Measurements from ENCODE around the gene GLRX.
"Not testable (repeated sequence)": the region's sequence is repeated elsewhere in the genome, so short reads cannot be mapped to it uniquely, and the experiment has no call there.

GLRX gene

GRCh38 chr5:95840956-95841705 is 18.6 kb upstream of the GLRX start:
- no peak overlapping the region for H3K9ac ChIP-seq (ENCODE audit: low read depth in 1 of 2, low read length in 2 of 2)
- no peaks in the 10 kb centered on the region for H3K36me3 ChIP-seq (ENCODE audit: control insufficient read depth in 1 of 2, insufficient read depth in 2 of 2, low read length in 2 of 2)
- H3K27me3 ChIP-seq (ENCODE audit: control insufficient read depth in 1 of 2, insufficient read depth in 2 of 2, low read length in 2 of 2), result no peaks in the 10 kb centered on the region
- H3K27ac ChIP-seq (ENCODE audit: low read depth, low read length), result no peak overlapping the region
- no peak overlapping the region for H3K4me3 ChIP-seq (ENCODE audit: low read depth in 1 of 2, low read length in 2 of 2)
- peaks cover 15 to 17% of the 10 kb centered on the region in 2 donors for H3K4me1 ChIP-seq (ENCODE audit: control insufficient read depth in 1 of 2, insufficient read depth in 2 of 2, low read length in 2 of 2)
- no peaks in the 10 kb centered on the region for H3K9me3 ChIP-seq (ENCODE audit: control insufficient read depth in 1 of 2, low read length in 2 of 2)

GRCh38 chr5:95839658-95840057 is 17.1 kb upstream of the GLRX start:
- Histone ChIP-seq H3K27ac (ENCODE audit: low read depth, low read length) (peak overlapping the region; percentile 1), H3K4me1 (ENCODE audit: control insufficient read depth in 1 of 2, insufficient read depth in 2 of 2, low read length in 2 of 2) (peaks cover 26 to 27% of the 10 kb centered on the region in 2 donors), H3K9ac (ENCODE audit: low read depth in 1 of 2, low read length in 2 of 2) (no peak overlapping the region), H3K27me3 (ENCODE audit: control insufficient read depth in 1 of 2, insufficient read depth in 2 of 2, low read length in 2 of 2) (no peaks in the 10 kb centered on the region), H3K4me3 (ENCODE audit: low read depth in 1 of 2, low read length in 2 of 2) (no peak overlapping the region), H3K36me3 (ENCODE audit: control insufficient read depth in 1 of 2, insufficient read depth in 2 of 2, low read length in 2 of 2) (no peaks in the 10 kb centered on the region), H3K9me3 (ENCODE audit: control insufficient read depth in 1 of 2, low read length in 2 of 2) (no peaks in the 10 kb centered on the region)

- Histone ChIP-seq H3K9me3 (ENCODE audit: control insufficient read depth in 1 of 2, low read length in 2 of 2) (no peaks in the 10 kb centered on the region), H3K27ac (ENCODE audit: low read depth, low read length) (no peak overlapping the region), H3K4me1 (ENCODE audit: control insufficient read depth in 1 of 2, insufficient read depth in 2 of 2, low read length in 2 of 2) (peaks cover 20 to 31% of the 10 kb centered on the region in 2 donors), H3K36me3 (ENCODE audit: control insufficient read depth in 1 of 2, insufficient read depth in 2 of 2, low read length in 2 of 2) (no peaks in the 10 kb centered on the region), H3K4me3 (ENCODE audit: low read depth in 1 of 2, low read length in 2 of 2) (no peak overlapping the region), H3K9ac (ENCODE audit: low read depth in 1 of 2, low read length in 2 of 2) (no peak overlapping the region), H3K27me3 (ENCODE audit: control insufficient read depth in 1 of 2, insufficient read depth in 2 of 2, low read length in 2 of 2) (no peaks in the 10 kb centered on the region)
Observed at GRCh38 chr5:95838556-95838955, 16.0 kb upstream of the GLRX start.

DNA sequence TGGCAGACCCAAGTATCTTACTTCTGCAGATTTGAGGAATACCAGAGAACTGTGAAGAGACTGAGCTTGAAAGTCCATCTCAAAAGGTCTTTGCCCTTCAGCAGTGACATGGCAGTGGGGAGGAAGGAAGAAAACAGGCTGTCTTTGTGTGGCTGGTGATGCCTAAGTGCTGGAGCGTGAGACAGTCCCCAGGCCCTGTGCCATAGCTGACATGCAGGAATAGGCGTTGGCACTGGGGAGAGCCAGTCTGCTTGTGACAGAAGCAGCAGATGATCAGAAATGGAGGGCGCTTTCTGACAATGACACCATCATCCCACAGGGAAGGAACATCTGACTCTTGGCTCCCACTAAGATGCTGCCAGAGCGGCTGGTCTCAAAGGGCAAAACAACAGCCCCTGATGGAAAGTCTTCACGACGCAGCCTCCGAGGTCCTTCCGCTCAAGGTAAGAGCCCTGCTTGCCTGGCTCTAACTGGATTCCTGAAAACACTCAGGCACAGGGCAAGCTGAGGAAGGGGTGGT is 15.5 kb upstream of the GLRX start:
- Histone ChIP-seq H3K27ac (ENCODE audit: low read depth, low read length) (no peak overlapping the region), H3K9ac (ENCODE audit: low read depth in 1 of 2, low read length in 2 of 2) (no peak overlapping the region)

DNA sequence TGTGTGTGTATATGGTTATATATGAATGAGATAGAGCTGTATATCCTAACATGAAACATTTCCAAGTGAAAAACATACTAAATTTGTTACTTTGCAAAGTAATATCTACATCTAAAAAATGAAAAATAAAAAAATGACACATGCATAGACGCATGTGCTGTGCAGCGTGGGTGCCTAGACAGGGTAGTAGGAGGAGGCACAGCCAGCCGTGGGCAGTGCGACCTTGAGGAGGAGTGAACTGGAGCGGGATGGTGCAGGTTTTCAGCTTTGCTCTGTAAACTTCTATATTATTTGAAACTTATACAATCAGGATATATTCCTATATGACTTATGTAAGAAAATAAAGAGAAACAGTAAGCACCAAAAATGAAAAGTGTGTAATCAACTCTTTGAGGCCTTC is 15.0 kb upstream of the GLRX start:
- Histone ChIP-seq H3K4me1 (ENCODE audit: control insufficient read depth in 1 of 2, insufficient read depth in 2 of 2, low read length in 2 of 2) (peaks cover 16 to 23% of the 10 kb centered on the region in 2 donors), H3K9me3 (ENCODE audit: control insufficient read depth in 1 of 2, low read length in 2 of 2) (no peaks in the 10 kb centered on the region), H3K4me3 (ENCODE audit: low read depth in 1 of 2, low read length in 2 of 2) (no peak overlapping the region), H3K36me3 (ENCODE audit: control insufficient read depth in 1 of 2, insufficient read depth in 2 of 2, low read length in 2 of 2) (no peaks in the 10 kb centered on the region), H3K27me3 (ENCODE audit: control insufficient read depth in 1 of 2, insufficient read depth in 2 of 2, low read length in 2 of 2) (no peaks in the 10 kb centered on the region), H3K9ac (ENCODE audit: low read depth in 1 of 2, low read length in 2 of 2) (no peak overlapping the region), H3K27ac (ENCODE audit: low read depth, low read length) (no peak overlapping the region)

More for the DNA sequence above, 15.5 kb upstream of the GLRX start:
- H3K4me1 ChIP-seq (ENCODE audit: control insufficient read depth in 1 of 2, insufficient read depth in 2 of 2, low read length in 2 of 2), result peaks cover 16 to 26% of the 10 kb centered on the region in 2 donors
- no peaks in the 10 kb centered on the region for H3K36me3 ChIP-seq (ENCODE audit: control insufficient read depth in 1 of 2, insufficient read depth in 2 of 2, low read length in 2 of 2)
- no peaks in the 10 kb centered on the region for H3K9me3 ChIP-seq (ENCODE audit: control insufficient read depth in 1 of 2, low read length in 2 of 2)
- H3K4me3 ChIP-seq (ENCODE audit: low read depth in 1 of 2, low read length in 2 of 2), result no peak overlapping the region
- H3K27me3 ChIP-seq (ENCODE audit: control insufficient read depth in 1 of 2, insufficient read depth in 2 of 2, low read length in 2 of 2), result no peaks in the 10 kb centered on the region

DNA sequence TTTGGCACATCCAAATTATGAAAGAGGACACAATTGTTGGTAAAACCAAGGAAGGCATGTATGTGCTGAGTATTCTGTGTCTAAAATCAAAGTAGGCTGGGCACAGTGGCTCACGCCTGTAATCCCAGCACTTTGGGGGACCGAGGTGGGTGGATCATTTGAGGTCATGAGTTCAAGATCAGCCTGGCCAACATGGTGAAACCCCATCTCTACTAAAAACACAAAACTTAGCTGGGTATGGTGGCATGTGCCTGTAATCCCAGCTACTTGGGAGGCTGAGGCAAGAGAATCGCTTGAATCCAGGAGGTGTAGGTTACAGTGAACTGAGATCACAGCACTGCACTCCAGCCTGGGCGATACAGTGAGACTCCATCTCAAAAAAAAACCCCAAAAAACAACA is 14.4 kb upstream of the GLRX start:
- H3K9me3 ChIP-seq (ENCODE audit: control insufficient read depth in 1 of 2, low read length in 2 of 2); H3K27ac ChIP-seq (ENCODE audit: low read depth, low read length); H3K36me3 ChIP-seq (ENCODE audit: control insufficient read depth in 1 of 2, insufficient read depth in 2 of 2, low read length in 2 of 2); H3K9ac ChIP-seq (ENCODE audit: low read depth in 1 of 2, low read length in 2 of 2); H3K27me3 ChIP-seq (ENCODE audit: control insufficient read depth in 1 of 2, insufficient read depth in 2 of 2, low read length in 2 of 2); H3K4me3 ChIP-seq (ENCODE audit: low read depth in 1 of 2, low read length in 2 of 2): not testable (repeated sequence)
- peaks cover 16 to 23% of the 10 kb centered on the region in 2 donors for H3K4me1 ChIP-seq (ENCODE audit: control insufficient read depth in 1 of 2, insufficient read depth in 2 of 2, low read length in 2 of 2)

DNA sequence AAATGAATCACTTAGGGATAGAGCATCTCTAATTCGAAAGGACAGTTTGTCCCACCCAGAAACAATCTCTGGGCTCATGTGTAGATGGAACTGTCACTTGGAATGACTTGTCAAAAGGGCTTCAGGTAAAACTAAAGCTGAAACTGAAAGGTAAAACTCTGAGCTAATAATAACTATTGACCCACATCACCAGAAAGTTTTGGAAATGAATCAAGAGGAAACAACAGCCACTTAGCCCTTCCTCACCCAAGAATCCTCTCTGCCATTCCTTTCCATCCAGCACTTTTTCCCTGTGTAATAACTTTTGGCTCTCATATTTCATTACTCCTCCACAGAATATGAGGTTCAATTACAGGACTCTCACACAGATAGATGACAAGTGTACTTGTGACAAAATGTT is 14.0 kb upstream of the GLRX start:
- Histone ChIP-seq H3K9ac (ENCODE audit: low read depth in 1 of 2, low read length in 2 of 2) (no peak overlapping the region), H3K27me3 (ENCODE audit: control insufficient read depth in 1 of 2, insufficient read depth in 2 of 2, low read length in 2 of 2) (no peaks in the 10 kb centered on the region), H3K4me3 (ENCODE audit: low read depth in 1 of 2, low read length in 2 of 2) (peak overlapping the region in 1 of 2 donors; percentile 25), H3K4me1 (ENCODE audit: control insufficient read depth in 1 of 2, insufficient read depth in 2 of 2, low read length in 2 of 2) (peaks cover 16 to 23% of the 10 kb centered on the region in 2 donors), H3K27ac (ENCODE audit: low read depth, low read length) (no peak overlapping the region), H3K36me3 (ENCODE audit: control insufficient read depth in 1 of 2, insufficient read depth in 2 of 2, low read length in 2 of 2) (no peaks in the 10 kb centered on the region), H3K9me3 (ENCODE audit: control insufficient read depth in 1 of 2, low read length in 2 of 2) (no peaks in the 10 kb centered on the region)

- H3K27me3 ChIP-seq (ENCODE audit: control insufficient read depth in 1 of 2, insufficient read depth in 2 of 2, low read length in 2 of 2), result no peaks in the 10 kb centered on the region
- peak overlapping the region; percentile 50 to 83 for H3K9ac ChIP-seq (ENCODE audit: low read depth in 1 of 2, low read length in 2 of 2)
- H3K4me1 ChIP-seq (ENCODE audit: control insufficient read depth in 1 of 2, insufficient read depth in 2 of 2, low read length in 2 of 2), result peaks cover 16 to 23% of the 10 kb centered on the region in 2 donors
- peak overlapping the region; percentile 15 for H3K27ac ChIP-seq (ENCODE audit: low read depth, low read length)
- no peaks in the 10 kb centered on the region for H3K9me3 ChIP-seq (ENCODE audit: control insufficient read depth in 1 of 2, low read length in 2 of 2)
- no peaks in the 10 kb centered on the region for H3K36me3 ChIP-seq (ENCODE audit: control insufficient read depth in 1 of 2, insufficient read depth in 2 of 2, low read length in 2 of 2)
- H3K4me3 ChIP-seq (ENCODE audit: low read depth in 1 of 2, low read length in 2 of 2), result peak overlapping the region; percentile 72 to 74
Observed at GRCh38 chr5:95835682-95836385, 13.3 kb upstream of the GLRX start.

- no peak overlapping the region for H3K27ac ChIP-seq (ENCODE audit: low read depth, low read length)
- no peak overlapping the region for H3K9ac ChIP-seq (ENCODE audit: low read depth in 1 of 2, low read length in 2 of 2)
- no peaks in the 10 kb centered on the region for H3K9me3 ChIP-seq (ENCODE audit: control insufficient read depth in 1 of 2, low read length in 2 of 2)
Observed at GRCh38 chr5:95832664-95833063, 10.1 kb upstream of the GLRX start.

DNA sequence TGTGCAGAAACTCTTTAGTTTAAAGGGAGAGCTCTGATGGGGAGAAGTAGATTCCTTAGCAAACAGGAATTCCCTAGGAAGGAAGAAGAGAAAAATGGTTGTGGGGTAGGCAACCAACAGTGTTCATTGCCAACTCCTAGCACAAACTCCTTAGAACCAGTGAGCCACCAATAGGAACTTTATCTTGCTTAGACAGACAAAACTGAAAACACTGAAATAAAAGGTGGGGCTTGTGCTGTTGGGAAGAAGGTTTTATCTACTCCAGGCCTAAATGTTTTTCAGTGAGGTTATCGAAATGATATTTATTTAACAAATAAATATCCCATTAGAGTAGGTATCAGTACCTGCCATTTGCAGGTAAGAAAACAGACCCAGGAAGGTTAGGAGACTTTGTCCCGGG is 7.7 kb upstream of the GLRX start:
- Histone ChIP-seq H3K27ac (ENCODE audit: low read depth, low read length) (no peak overlapping the region), H3K9ac (ENCODE audit: low read depth in 1 of 2, low read length in 2 of 2) (no peak overlapping the region), H3K4me3 (ENCODE audit: low read depth in 1 of 2, low read length in 2 of 2) (no peak overlapping the region), H3K4me1 (ENCODE audit: control insufficient read depth in 1 of 2, insufficient read depth in 2 of 2, low read length in 2 of 2) (peaks cover 24 to 32% of the 10 kb centered on the region in 2 donors), H3K36me3 (ENCODE audit: control insufficient read depth in 1 of 2, insufficient read depth in 2 of 2, low read length in 2 of 2) (no peaks in the 10 kb centered on the region), H3K9me3 (ENCODE audit: control insufficient read depth in 1 of 2, low read length in 2 of 2) (no peaks in the 10 kb centered on the region), H3K27me3 (ENCODE audit: control insufficient read depth in 1 of 2, insufficient read depth in 2 of 2, low read length in 2 of 2) (no peaks in the 10 kb centered on the region)

More at GRCh38 chr5:95832664-95833063, 10.1 kb upstream of the GLRX start:
- Histone ChIP-seq H3K36me3 (ENCODE audit: control insufficient read depth in 1 of 2, insufficient read depth in 2 of 2, low read length in 2 of 2) (no peaks in the 10 kb centered on the region), H3K4me1 (ENCODE audit: control insufficient read depth in 1 of 2, insufficient read depth in 2 of 2, low read length in 2 of 2) (peaks cover 26 to 32% of the 10 kb centered on the region in 2 donors), H3K27me3 (ENCODE audit: control insufficient read depth in 1 of 2, insufficient read depth in 2 of 2, low read length in 2 of 2) (no peaks in the 10 kb centered on the region), H3K4me3 (ENCODE audit: low read depth in 1 of 2, low read length in 2 of 2) (no peak overlapping the region)
